HT-29 (cell line): ENCODE data around the gene PYY. TPM values are rescaled to one million over a fixed set of nuclear protein-coding genes. Genes with fewer than 3 reads are reported as not detected.
"Not testable (repeated sequence)": the region's sequence is repeated elsewhere in the genome, so short reads cannot be mapped to it uniquely, and the experiment has no call there.

Source experiments
- DNase-seq: peaks from one replicate; pipeline ENCODE4 v3.0.0-alpha.2; 2015; ENCODE audit warnings: low spot score
- total RNA-seq: library from RNA; depleted of rRNA; stranded (reverse); fragments of >200 nt; shearing (Covaris generic); gene quantifications from 2 replicates; pipeline ENCODE4 v1.2.3, GENCODE V29; 2014

Gene PYY
- total RNA-seq, 1 experiment from 2014 or later: not detected

DNA sequence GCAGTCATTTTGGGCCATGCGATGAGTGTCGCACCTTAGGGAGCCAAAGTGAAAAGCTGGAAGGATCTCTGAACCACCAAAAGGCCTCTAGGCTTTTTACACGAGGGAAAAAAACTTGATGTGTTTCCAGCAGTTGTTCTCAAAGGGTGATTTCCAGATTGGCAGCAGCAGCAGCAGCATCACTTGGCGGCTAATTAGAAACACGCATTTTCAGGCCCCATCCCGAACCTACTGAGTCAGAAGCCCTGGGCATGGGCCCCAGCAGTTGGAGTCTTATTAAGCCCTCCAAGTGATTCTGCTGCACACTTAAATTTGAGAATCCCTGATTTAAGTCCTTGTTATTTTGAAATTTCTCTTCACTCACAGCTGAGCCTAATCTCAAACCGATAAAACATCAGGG is 25.3 kb upstream of the PYY start:
- DNase-seq: no peak

DNA sequence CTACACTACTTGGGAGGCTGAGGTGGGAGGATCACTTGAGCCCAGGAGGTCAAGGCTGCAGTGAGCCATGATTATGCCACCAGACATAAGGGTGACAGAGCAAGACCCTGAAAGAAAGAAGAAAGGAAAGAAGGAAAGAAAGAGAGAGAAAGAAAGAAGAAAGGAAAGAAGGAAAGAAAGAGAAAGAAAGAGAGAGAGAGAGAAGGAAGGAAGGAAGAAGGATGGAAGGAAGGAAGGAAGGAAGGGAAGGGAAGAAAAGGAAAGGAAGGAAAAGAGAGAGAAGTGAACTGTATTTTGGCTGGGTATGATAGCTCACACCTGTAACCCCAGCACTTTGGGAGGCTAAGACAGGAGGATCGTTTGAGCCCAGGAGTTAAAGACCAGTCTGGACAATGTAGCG is 24.3 kb upstream of the PYY start:
- no peak for DNase-seq

- DNase-seq: no peak
Observed at GRCh38 chr17:43976963-43977837, 23.5 kb upstream of the PYY start.

- no peak for DNase-seq
Observed at GRCh38 chr17:43975898-43976297, 22.2 kb upstream of the PYY start.

- no peak for DNase-seq
Observed at GRCh38 chr17:43974382-43975266, 20.9 kb upstream of the PYY start.

DNA sequence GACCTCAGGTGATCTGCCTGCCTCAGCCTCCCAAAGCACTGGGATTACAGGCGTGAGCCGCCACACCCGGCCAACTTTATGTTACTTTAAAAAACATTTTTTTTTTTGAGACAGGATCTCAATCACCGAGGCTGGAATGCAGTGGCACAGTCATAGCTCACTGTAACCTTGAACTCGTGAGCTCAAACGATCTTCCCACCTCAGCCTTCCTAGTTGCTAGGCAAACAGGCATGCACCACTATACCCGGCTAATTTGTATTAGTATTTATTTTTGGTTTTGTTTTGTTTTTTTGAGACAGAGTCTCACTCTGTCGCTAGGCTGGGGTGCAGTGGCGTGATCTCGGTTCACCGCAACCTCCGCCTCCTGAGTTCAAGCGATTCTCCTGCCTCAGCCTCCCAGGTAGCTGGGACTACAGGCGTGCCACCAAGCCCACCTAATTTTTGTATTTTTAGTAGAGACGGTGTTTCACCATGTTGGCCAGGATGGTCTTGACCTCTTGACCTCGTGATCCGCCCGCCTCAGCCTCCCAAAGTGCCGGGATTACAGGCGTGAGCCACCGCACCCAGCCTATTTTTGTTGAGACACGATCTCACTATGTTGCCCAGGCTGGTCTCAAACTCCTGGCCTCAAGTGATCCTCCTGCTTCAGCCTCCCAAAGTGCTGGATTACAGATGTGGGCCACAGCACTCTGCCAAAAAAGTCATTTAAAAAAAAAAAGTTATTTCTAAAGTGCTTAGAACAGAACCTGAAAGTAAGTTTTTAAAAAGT is 18.9 kb upstream of the PYY start:
- not testable (repeated sequence) for DNase-seq

- not testable (repeated sequence) for DNase-seq
Observed at GRCh38 chr17:43971436-43971835, 17.7 kb upstream of the PYY start.

DNA sequence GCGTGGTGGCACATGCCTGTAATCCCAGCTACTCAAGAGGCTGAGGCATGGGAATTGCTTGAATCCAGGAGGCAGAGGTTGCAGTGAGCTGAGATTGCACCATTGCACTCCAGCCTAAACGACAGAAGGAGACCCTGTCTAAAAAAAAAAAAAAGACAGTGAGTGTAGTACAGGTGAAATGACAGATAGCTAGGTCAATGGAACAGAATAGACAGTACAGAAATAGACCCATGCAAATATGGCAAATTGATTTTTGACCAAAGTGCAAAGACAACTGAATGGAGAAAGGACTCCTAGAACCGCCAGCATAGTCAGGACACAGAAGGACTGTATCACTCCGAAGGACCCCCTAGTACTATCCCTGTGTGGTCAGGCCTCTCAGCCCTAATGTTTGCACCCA is 16.6 kb upstream of the PYY start:
- DNase-seq: no peak

DNA sequence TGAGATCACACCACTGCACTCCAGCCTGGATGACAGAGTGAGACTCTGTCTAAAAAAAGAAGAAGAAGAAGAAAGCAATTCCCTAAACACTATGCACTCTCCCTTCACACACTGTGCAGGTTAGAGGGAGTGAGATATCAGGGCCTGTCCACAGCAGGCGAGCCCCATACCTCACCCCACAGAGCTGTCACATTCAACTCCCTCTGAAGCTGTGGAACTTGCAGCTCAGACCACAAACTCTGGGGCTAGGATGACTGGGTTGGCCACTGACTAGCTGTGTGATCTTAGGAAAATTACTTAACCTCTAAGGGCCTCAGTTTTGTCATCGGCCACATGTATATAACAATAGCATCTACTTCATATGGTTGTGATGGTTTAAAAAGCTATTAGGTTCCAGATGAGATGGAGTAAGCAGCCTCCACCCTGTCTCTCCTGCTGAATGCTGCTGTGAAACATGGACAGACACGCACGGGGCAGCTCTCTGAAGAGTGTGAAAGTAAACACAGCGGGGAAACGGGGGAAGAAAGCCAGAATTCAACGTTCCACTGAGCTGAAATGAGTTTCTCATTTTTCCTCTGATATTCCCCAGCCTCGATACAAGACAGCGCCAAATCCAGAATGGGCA is 13.6 kb upstream of the PYY start:
- no peak for DNase-seq

DNA sequence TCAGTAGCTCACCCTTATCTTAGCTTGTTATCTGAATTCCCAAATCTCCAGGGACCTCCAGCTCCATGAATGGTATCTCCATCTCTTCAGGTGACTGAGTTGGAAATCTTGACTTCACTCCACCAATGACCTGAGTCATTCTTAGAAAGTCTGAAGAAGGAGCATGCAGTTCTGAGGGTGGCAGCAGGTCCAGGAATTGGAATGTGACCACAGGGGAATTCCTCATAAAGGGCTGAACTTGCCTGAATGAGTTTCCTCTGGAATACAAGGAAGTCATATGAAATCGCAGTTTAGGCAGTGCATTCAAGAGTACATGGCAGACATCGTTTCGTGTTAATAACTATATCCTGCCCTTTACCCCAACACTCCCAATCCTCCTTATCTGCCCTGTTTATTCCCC is 12.5 kb upstream of the PYY start:
- DNase-seq: no peak

- DNase-seq: no peak
Observed at GRCh38 chr17:43962479-43962878, 8.7 kb upstream of the PYY start.

DNA sequence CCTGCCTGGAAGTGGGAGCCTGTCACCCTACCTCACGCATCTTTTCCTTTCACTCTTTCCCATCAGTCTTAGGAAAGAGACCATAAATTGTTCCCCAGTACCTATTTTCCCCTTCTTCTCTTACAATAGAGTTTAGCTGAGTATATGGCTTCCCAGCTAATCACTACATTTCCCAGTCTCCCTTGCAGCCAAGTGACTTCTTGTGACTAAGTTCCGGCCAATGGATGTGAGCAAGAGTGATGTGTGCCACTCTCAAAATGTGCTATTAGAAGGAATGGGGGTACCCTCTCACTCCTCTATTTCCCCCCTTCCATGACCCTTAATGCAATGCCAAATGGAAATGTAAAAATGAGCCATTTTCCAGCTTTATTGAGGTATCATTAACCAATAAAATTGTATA is 8.2 kb upstream of the PYY start:
- no peak for DNase-seq

DNA sequence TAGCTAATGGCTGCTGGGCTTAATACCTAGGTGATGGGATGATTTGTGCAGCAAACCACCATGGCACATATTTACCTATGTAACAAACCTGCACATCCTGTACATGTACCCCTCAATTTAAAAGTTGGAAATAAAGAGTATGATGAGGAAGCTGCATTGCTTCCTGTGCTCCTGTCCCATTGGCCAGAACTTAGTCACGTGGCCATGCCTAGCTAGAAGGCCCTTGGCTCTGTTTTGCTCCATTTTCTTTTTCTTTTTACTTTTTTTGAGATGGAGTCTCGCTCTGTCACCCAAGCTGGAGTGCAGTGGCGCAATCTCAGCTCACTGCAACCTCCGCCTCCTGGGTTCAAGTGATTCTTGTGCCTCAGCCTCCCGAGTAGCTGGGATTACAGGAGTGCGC is 7.6 kb upstream of the PYY start:
- not testable (repeated sequence) for DNase-seq

DNA sequence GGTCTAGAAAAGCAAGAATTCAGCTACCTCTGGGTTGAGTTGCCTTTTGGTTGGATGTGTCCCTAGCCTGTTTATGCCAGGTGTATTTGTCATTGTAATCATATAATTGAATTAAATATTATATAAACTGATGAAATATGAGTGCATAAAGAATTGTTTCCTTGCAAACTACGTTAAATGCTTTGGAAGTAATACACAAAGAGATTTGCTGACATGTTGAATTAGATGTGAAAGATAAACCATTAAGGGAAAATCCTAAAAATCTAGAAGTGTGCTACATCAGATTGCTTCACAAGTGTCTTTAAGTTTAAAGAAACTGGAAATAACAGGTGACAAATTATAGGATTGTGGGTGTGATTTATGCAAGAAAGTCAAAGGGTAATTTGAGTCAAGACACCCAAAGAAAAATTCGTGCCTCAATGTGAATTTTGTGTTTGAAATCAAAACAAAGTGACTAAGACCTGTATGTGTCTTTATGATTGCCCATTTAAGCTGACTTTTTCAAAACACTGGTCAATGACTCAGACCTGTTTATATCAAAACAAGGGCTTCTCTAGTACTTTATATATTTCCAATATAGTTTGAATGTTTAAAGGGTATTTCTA is 5.1 kb upstream of the PYY start:
- no peak for DNase-seq

DNA sequence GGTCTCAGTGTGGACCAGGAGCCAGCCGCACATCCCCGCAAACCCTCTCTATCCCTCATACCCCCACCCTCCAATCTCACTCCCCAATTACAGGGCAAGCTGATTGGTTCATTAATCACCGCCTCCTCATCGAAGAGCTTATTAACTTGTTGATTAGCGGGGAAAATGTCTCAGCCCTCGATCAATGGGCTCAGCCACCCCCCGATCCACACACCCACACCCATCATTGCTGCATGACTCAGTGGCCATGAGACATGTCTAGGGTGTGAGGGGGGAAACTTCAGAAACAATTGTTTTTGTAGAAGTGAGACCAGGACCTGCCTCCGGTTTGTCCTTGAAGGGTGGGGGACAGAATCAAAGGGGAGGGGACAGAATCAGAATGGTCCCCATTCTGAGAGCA is 2.5 kb upstream of the PYY start:
- no peak for DNase-seq

DNA sequence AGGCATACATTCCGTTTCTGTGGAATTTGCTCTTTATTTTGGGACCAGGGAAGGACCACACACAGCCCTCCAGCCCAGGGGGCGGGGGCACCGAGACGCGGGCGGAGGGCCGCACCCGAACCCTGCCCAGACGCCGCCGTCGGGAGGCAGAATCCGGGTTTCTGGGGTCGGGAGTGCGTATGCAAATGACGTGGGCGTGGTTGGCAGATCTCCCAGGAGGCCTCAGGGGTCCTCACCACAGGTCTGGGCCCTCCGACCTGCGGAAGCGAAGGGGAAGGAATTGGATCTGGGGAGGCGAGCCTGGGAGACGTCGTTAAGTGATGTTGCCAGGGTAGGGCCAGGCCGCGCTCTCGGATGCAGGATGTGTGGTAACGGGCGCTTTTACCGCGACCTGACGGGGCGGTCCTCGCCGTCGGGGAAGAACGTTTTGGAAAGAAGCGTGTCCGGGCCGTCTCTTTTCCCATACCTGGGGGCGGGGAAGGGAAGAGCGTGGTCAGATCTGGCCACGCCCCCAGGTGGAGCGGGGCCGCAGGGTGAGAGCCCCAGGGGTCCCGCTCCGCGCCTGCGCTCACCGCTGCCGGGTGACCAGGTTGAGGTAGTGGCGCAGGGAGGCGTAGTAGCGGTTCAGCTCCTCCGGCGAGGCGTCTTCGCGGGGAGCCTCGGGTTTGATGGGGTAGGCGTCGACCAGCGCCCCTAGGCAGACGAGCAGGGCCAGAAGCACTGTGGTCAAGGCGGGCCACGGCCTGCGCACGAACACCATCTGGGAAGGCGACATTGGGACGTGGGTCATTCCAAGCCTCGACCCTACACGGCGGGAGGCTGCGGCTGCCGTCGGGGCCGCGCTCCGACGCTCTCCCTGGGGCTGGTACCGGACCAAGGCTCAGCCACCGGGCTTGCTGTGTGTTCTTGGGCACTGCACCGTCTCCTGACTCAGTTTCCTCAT is 745 bp downstream of the PYY start:
- DNase-seq: no peak

- no peak for DNase-seq
Observed at GRCh38 chr17:43952351-43952723, 1.4 kb downstream of the PYY start.

- no peak for DNase-seq
Observed at GRCh38 chr17:43951750-43952149, 2.0 kb downstream of the PYY start.

GRCh38 chr17:43950554-43950953 is 3.2 kb downstream of the PYY start:
- DNase-seq: no peak

- DNase-seq: no peak
Observed at GRCh38 chr17:43949781-43950180, 4.0 kb downstream of the PYY start.
